ENCODE measurements around the gene CALR.

Gene CALR

DNA sequence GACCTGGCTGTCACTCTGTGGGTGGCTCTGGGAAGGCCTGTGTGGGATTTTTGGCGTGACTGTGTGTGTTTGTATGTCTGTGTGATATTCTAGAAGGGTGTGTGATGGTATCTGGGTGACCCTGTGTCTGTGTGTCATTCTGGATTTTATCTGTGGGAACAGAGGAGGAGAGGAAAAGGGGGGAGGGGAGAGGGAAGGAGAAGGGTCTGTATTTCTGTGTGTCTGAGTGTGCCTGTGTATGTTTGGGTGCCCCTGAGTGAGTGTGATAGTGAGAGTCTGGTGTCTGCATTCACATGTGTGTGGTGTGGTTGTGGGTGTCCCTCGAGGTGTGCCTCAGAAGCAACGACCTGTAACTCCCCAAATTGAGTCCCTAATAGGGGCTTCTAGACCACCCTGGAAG, 48.8 kb downstream of the CALR start:
- Mint-ChIP-seq H3K36me3 (no peaks in the 10 kb centered on the region), H3K9me3 (no peaks in the 10 kb centered on the region), H3K4me1 (no peaks in the 10 kb centered on the region), H3K27ac (no peak overlapping the region), H3K4me3 (no peak overlapping the region), H3K27me3 (peaks cover 13% of the 10 kb centered on the region)
- DNase-seq = no peak
- CTCF ChIA-PET = interaction anchor here (4.6 kb wide), 1 partner anchor 74 kb away, joined by 28 read pairs; no protein-coding TSS in a partner anchor

DNA sequence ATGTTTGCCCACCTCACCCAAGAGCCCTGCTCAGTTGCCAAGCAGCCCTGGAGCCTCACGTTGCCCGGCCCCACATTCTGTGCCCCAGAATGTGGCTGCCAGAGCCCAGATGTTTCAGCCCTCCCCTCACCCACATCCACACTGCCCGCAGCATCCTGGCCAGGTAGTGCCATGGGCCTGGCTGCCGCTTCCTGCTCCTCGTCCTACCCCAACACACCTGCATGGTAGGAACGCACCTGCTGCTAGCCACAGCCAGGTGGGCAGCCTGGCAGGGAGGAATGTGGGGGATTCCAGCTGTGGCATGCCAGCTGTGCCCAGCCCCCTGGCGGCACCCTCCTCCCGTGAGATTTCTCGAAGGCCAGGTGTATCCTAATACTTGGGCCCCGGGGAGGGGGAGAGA, 49.4 kb downstream of the CALR start:
- CTCF ChIA-PET = no interaction called here
- Mint-ChIP-seq H3K4me3 (no peak overlapping the region), H3K4me1 (no peaks in the 10 kb centered on the region), H3K9me3 (no peaks in the 10 kb centered on the region), H3K27ac (no peak overlapping the region), H3K27me3 (peaks cover 18% of the 10 kb centered on the region), H3K36me3 (no peaks in the 10 kb centered on the region)
- DNase-seq = no peak

DNA sequence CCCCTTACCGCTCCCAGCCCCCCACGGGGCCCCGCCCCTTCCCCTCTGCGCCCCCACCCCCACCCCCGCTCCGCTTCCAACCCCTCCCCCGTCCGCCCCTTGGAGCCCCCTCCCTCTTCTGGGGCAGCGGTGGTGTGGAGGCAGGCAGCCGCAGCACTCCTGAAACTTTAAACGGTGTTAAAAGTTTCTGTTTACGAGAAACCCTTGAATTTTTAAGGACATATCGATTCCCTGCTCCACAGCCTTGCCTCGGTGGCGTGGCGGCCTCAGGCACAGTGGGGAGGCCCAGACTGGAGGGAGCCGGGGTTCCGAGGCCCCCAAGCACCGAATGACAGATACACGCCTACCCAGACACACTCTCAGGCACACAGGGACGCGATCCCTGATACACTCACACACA, 52.0 kb downstream of the CALR start:
- no peak for DNase-seq
- H3K27me3 Mint-ChIP-seq = peaks cover 34% of the 10 kb centered on the region
- H3K27ac Mint-ChIP-seq = no peak overlapping the region
- H3K4me1 Mint-ChIP-seq = peaks cover 5% of the 10 kb centered on the region
- CTCF ChIA-PET = no interaction called here
- no peaks in the 10 kb centered on the region for H3K9me3 Mint-ChIP-seq
- H3K36me3 Mint-ChIP-seq = no peaks in the 10 kb centered on the region
- no peak overlapping the region for H3K4me3 Mint-ChIP-seq

DNA sequence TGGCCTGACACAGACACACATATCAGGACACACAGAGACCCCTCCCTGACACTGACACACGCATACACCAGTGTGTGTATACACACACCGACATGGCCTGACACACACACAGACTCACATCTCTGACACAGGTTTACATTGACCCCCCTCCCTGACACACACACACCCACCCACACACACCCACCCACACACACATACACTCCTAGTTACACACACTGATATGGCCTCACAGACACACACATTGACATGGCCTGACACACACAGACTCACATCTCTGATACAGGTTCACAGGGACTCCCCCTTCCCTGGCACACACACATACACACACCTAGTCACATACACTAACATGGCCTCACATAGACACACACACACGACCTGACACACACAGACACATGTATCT, 52.4 kb downstream of the CALR start:
- H3K27me3 Mint-ChIP-seq = peaks cover 32% of the 10 kb centered on the region
- H3K9me3 Mint-ChIP-seq = no peaks in the 10 kb centered on the region
- CTCF ChIA-PET = no interaction called here
- H3K27ac Mint-ChIP-seq = no peak overlapping the region
- no peak overlapping the region for H3K4me3 Mint-ChIP-seq
- no peak for DNase-seq
- no peaks in the 10 kb centered on the region for H3K36me3 Mint-ChIP-seq
- peaks cover 5% of the 10 kb centered on the region for H3K4me1 Mint-ChIP-seq

DNA sequence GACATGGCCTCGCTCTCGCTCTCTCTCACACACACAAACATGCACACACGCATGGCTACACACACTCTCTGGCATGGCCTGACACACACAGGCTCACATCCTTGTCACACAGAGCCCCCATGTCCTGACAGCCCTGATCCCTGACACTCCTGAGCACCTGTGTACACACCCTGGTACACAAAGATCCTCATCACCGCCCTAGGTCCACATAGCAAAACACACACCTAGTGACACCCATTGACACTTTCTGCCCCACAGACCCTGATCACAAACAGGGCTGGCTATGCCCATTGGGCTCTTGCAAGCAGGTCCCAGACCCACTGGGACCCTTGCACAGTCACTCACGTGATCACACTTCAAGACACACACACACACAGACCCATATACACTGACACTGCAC, 52.9 kb downstream of the CALR start:
- no peak overlapping the region for H3K27ac Mint-ChIP-seq
- H3K4me3 Mint-ChIP-seq = no peak overlapping the region
- H3K36me3 Mint-ChIP-seq = no peaks in the 10 kb centered on the region
- no peak for DNase-seq
- no peaks in the 10 kb centered on the region for H3K9me3 Mint-ChIP-seq
- CTCF ChIA-PET = interaction anchor here (0.7 kb wide), 1 partner anchor 102 kb away, joined by 3 read pairs; no protein-coding TSS in a partner anchor
- H3K27me3 Mint-ChIP-seq = peaks cover 36% of the 10 kb centered on the region
- H3K4me1 Mint-ChIP-seq = peaks cover 7% of the 10 kb centered on the region

DNA sequence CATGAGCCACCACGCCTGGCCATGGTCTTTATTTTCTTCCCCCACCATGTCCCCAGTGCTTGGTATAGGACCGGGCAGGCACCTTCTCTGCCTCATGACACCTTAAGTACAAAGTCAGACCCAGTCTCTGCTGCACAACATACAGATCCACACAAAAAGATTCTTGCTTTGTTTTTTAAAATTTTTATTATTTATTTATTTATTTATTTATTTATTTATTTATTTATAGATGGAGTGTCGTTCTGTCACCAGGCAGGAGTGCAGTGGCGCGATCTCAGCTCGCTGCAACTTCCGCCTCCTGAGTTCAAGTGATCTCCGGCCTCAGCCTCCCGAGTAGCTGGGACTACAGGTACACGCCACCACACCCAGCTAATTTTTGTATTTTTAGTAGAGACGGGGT, 54.3 kb downstream of the CALR start:
- H3K27ac Mint-ChIP-seq = no peak overlapping the region

DNA sequence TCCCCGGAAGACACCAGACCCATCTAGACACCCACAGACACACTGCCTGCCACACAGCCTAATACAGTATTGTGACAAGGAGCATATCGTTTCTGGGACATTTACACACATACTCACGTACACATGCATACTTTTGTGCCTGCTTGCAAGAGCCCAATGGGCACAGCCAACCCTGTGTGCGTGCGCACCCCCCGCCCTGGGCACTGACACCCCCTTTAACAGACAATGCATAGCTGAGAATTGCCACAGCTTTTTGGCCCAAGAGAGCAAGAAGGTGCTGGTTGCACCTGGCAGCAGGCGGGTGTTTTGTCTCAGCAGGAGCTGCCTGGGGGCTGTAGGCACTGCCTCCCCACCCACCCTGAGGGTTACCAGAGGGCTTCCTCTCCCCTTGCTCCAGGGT, 55.2 kb downstream of the CALR start:
- H3K9me3 Mint-ChIP-seq = no peaks in the 10 kb centered on the region
- no peaks in the 10 kb centered on the region for H3K36me3 Mint-ChIP-seq
- CTCF ChIA-PET = interaction anchor here (0.6 to 1.3 kb wide), 2 partner anchors 28 to 68 kb away, joined by 3 to 6 read pairs; no protein-coding TSS in a partner anchor
- H3K27ac Mint-ChIP-seq = no peak overlapping the region
- peaks cover 7% of the 10 kb centered on the region for H3K4me1 Mint-ChIP-seq
- no peak for DNase-seq
- no peak overlapping the region for H3K4me3 Mint-ChIP-seq
- peaks cover 55% of the 10 kb centered on the region for H3K27me3 Mint-ChIP-seq

More for the DNA sequence above, 54.3 kb downstream of the CALR start:
- DNase-seq = no peak
- Mint-ChIP-seq H3K36me3 (no peaks in the 10 kb centered on the region), H3K9me3 (no peaks in the 10 kb centered on the region), H3K4me3 (no peak overlapping the region), H3K4me1 (peaks cover 7% of the 10 kb centered on the region), H3K27me3 (peaks cover 49% of the 10 kb centered on the region)
- CTCF ChIA-PET = no interaction called here

Data from activated naive CD4-positive, alpha-beta T cell treated with anti-CD3 and anti-CD28 coated beads, Interleukin-2, amount 10 ng/mL, durations not matched to agents 7 days and 5 days (primary cell).